Activated B cell treated with CpG ODN at 0.5 μM for 24 hours (primary cell): Measurements from ENCODE around the gene CENPA. TPM values are rescaled to one million over a fixed set of nuclear protein-coding genes. Genes with fewer than 3 reads are reported as not detected.

ENCODE experiments used
- ATAC-seq: fragments of 200-7000 bp; cut with Tn5 transposase; one replicate; pipeline ENCODE4 v1.10.0; 2021; ENCODE audit warnings: low read depth, mild to moderate bottlenecking, moderate library complexity
- CTCF ChIA-PET: fragments of 350-600 bp; sonication (Branson Sonifier 250); formaldehyde crosslinking; loops from one replicate; lab custom pipeline; 2021; ENCODE audit warnings: antibody characterized with exemption; lab: Charles Lee
- POLR2A ChIA-PET: fragments of 350-600 bp; sonication (Branson Sonifier 250); formaldehyde crosslinking; loops from one replicate; lab custom pipeline; 2021; ENCODE audit warnings: antibody characterized with exemption; lab: Charles Lee
- DNase-seq: peaks from one replicate; pipeline ENCODE4 v3.0.0; 2022
- H3K27ac Mint-ChIP-seq: one replicate; pipeline ENCODE4 v1.8.0; 2020; ENCODE audit warnings: mixed read lengths
- H3K27me3 Mint-ChIP-seq: one replicate; pipeline ENCODE4 v1.8.0; 2021; ENCODE audit warnings: mixed read lengths
- H3K36me3 Mint-ChIP-seq: one replicate; pipeline ENCODE4 v1.8.0; 2021; ENCODE audit warnings: low read depth, mixed read lengths
- H3K4me1 Mint-ChIP-seq: one replicate; pipeline ENCODE4 v1.8.0; 2021; ENCODE audit warnings: mixed read lengths
- H3K4me3 Mint-ChIP-seq: one replicate; pipeline ENCODE4 v1.8.0; 2020; ENCODE audit warnings: mild to moderate bottlenecking, mixed read lengths
- H3K9me3 Mint-ChIP-seq: one replicate; pipeline ENCODE4 v1.8.0; 2020; ENCODE audit warnings: mixed read lengths
- intact Hi-C: fragments of 100-400 bp; cut with micrococcal nuclease; formaldehyde crosslinking; loops from one replicate; pipeline ENCODE4 v1.15.1; 2024
- total RNA-seq: library from RNA; stranded (reverse); gene quantifications from 2 replicates; pipeline ENCODE4 v1.2.3, GENCODE V29; 2022
- TF ChIP-seq, protein P1 (sequence below): fragments of 200-600 bp; IDR thresholded peaks from one replicate; pipeline ENCODE4 v1.8.0; 2022; ENCODE audit warnings: antibody characterized with exemption, mild to moderate bottlenecking

Gene CENPA
- total RNA-seq: 0.42 TPM in 2 replicates

DNA sequence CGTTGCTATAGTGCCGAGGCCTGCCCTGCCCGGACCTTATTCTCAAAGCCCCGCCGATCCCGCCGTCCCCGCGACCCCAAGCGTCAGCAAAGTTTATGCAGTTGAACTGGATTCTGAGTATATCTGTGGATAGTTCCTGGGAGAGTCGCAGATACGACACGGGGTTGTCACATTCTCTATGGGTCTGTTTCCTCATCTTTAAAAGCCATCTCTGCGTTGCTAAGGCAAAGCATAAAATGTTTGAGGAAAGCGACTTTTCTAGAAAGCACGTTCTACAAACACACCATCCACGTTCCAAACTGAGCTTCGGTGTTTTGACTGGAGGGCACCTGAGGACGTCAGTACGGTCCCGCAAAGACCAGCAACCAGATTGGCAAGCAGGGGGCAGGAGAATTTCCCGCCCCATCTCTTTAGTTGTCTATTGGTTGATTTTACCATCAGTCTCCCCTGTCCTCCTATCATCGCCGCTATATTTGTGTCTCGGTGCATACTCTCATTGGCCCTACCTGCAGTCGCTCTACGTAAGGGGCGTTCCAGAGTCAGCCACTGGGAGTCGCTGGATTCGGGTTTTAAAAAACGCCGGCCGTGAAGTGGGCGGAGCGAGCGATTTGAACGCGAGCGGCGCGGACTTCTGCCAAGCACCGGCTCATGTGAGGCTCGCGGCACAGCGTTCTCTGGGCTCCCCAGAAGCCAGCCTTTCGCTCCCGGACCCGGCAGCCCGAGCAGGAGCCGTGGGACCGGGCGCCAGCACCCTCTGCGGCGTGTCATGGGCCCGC, at the start of gene CENPA:
CENPA (plus strand) TSS at position 626 of the 776 bp plus-strand sequence; CDS start at position 767, 141 bp downstream.
- CTCF ChIA-PET: no interaction called here
- Mint-ChIP-seq H3K27me3 (peaks cover 3% of the 10 kb centered on the region), H3K36me3 (peaks cover 3% of the 10 kb centered on the region), H3K9me3 (no peaks in the 10 kb centered on the region), H3K27ac (peak within 1 kb of the TSS; percentile 65), H3K4me3 (peak within 1 kb of the TSS; percentile 84), H3K4me1 (peaks cover 15% of the 10 kb centered on the region)
- POLR2A ChIA-PET: interaction anchor here (1.0 to 1.4 kb wide), 3 partner anchors 10 to 185 kb away, joined by 3 to 4 read pairs (median 4); partner anchors contain the start of gene MAPRE3
- TF ChIP-seq, protein P1, sequence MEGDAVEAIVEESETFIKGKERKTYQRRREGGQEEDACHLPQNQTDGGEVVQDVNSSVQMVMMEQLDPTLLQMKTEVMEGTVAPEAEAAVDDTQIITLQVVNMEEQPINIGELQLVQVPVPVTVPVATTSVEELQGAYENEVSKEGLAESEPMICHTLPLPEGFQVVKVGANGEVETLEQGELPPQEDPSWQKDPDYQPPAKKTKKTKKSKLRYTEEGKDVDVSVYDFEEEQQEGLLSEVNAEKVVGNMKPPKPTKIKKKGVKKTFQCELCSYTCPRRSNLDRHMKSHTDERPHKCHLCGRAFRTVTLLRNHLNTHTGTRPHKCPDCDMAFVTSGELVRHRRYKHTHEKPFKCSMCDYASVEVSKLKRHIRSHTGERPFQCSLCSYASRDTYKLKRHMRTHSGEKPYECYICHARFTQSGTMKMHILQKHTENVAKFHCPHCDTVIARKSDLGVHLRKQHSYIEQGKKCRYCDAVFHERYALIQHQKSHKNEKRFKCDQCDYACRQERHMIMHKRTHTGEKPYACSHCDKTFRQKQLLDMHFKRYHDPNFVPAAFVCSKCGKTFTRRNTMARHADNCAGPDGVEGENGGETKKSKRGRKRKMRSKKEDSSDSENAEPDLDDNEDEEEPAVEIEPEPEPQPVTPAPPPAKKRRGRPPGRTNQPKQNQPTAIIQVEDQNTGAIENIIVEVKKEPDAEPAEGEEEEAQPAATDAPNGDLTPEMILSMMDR: no peak
- DNase-seq (peak; percentile 87), ATAC-seq (peak; percentile 99)
- intact Hi-C loops: loop anchor here (1.0 to 10.0 kb wide), 5 partner anchors 21 to 908 kb away; partner anchors contain the start of genes ADGRF3, AGBL5, ASXL2 and CAD

DNA sequence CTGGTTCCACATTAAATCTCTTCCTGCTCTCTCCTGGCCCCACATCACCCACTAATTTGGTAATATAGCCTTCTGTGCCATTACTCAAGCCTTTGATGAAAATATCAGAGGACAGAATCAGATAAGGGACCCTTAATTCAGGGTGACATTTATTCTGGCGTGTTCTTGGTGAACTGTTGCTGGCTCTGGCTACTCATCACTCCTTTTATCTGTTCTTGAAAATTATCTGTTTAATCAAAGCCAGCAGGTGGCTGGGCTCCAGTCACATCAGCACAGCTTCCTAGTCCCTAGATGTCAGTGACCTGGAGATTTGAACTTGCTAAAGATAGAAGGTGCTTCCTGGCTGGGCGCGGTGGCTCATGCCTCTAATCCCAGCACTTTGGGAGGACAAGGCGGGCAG, 48.6 kb upstream of the CENPA start:
- DNase-seq (no peak), ATAC-seq (no peak)
- TF ChIP-seq, protein P1: no peak
- POLR2A ChIA-PET: no interaction called here
- no peaks in the 10 kb centered on the region for H3K36me3 Mint-ChIP-seq
- intact Hi-C loops: no loop called here
- no peak overlapping the region for H3K4me3 Mint-ChIP-seq
- CTCF ChIA-PET: no interaction called here
- no peak overlapping the region for H3K27ac Mint-ChIP-seq
- peaks cover 5% of the 10 kb centered on the region for H3K4me1 Mint-ChIP-seq
- H3K9me3 Mint-ChIP-seq: no peaks in the 10 kb centered on the region
- H3K27me3 Mint-ChIP-seq: peaks cover 15% of the 10 kb centered on the region

DNA sequence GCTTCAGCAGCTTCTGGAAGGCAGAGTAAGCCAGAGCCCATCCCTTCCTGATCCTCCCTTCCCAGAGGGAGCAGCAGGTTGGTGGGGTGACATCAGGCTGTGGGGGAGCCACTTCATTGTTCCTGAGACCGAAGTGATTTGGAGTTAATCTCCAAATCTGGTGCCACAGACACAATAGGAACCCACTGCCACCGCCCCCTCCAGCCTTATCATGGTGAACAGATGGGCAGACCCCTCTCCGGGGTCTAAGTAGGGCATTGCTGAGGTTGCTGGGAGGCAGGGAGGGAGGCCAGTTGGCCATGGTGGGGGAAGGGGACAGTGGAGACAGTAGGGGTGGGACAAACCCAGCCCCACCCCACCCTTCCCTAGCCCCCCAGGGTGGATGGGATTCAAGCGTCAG, 47.4 kb upstream of the CENPA start:
- ChIA-PET POLR2A (no interaction called here), CTCF (interaction anchor here (0.5 kb wide), 1 partner anchor 69 kb away, joined by 4 read pairs; no protein-coding TSS in a partner anchor)
- H3K27me3 Mint-ChIP-seq: peaks cover 11% of the 10 kb centered on the region
- ATAC-seq (no peak), DNase-seq (no peak)
- peaks cover 5% of the 10 kb centered on the region for H3K4me1 Mint-ChIP-seq
- TF ChIP-seq, protein P1: no peak
- H3K9me3 Mint-ChIP-seq: no peaks in the 10 kb centered on the region
- no peak overlapping the region for H3K4me3 Mint-ChIP-seq
- H3K36me3 Mint-ChIP-seq: no peaks in the 10 kb centered on the region
- no peak overlapping the region for H3K27ac Mint-ChIP-seq
- intact Hi-C loops: no loop called here

DNA sequence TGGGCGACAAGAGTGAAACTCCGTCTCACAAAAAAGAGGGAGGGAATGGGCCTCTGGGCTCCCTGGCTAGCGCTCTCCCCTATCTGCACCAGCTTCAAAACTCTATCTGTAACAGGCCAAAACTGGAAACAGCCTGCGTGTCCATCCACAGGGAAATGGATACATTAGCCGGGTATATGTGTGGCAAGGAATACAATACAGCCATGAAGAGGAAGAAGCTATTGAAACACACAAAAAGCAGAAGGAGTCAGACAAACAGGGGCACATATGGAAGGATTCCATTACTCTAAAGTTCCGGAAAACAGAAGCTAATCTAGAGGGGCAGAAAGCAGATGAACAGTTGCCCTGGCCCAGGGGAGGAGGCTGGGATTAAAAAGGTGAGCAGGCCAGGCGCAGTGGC, 46.3 kb upstream of the CENPA start:
- POLR2A ChIA-PET: no interaction called here
- peaks cover 5% of the 10 kb centered on the region for H3K4me1 Mint-ChIP-seq
- H3K27ac Mint-ChIP-seq: no peak overlapping the region
- H3K9me3 Mint-ChIP-seq: no peaks in the 10 kb centered on the region
- H3K36me3 Mint-ChIP-seq: no peaks in the 10 kb centered on the region
- no peak overlapping the region for H3K4me3 Mint-ChIP-seq
- ATAC-seq (no peak), DNase-seq (no peak)
- intact Hi-C loops: no loop called here
- TF ChIP-seq, protein P1: no peak
- CTCF ChIA-PET: no interaction called here
- H3K27me3 Mint-ChIP-seq: peaks cover 8% of the 10 kb centered on the region

DNA sequence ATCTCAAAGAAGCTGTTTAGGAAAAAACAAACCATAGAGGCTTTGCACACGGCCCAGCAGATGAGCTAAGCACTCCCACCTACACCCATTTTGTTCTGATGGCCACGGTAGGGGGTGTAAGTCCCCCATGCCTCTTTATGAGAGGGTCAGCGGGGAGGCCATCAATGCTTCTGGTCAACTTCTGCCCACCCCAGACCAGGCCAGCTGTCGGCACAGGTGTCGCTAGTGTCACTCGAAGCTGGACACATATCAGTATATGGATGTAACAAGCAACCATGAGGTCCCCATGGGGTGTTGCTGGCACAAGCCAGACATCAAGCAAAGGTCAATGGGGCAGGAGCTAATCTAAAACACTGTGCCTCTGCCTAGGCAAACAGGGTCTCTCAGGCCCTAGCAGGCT, 45.5 kb upstream of the CENPA start:
- TF ChIP-seq, protein P1: no peak
- ChIA-PET CTCF (no interaction called here), POLR2A (no interaction called here)
- H3K4me1 Mint-ChIP-seq: peaks cover 5% of the 10 kb centered on the region
- DNase-seq (no peak), ATAC-seq (no peak)
- H3K4me3 Mint-ChIP-seq: no peak overlapping the region
- no peaks in the 10 kb centered on the region for H3K36me3 Mint-ChIP-seq
- no peak overlapping the region for H3K27ac Mint-ChIP-seq
- intact Hi-C loops: no loop called here
- H3K9me3 Mint-ChIP-seq: no peaks in the 10 kb centered on the region
- H3K27me3 Mint-ChIP-seq: peaks cover 8% of the 10 kb centered on the region
